HepG2 (cell line): Measurements from ENCODE around the gene C19orf47.

Experiments
- ARNT2 ChIP-seq: sonication (generic); formaldehyde crosslinking; IDR thresholded peaks from 2 replicates; pipeline ENCODE4 v1.8.0; 2022; ENCODE audit warnings: mild to moderate bottlenecking, low read depth, missing genetic modification reagents, moderate library complexity
- GZF1 ChIP-seq: sonication (generic); formaldehyde crosslinking; IDR thresholded peaks from 2 replicates; pipeline ENCODE4 v1.5.1; 2020; ENCODE audit warnings: mild to moderate bottlenecking, missing genetic modification reagents

DNA sequence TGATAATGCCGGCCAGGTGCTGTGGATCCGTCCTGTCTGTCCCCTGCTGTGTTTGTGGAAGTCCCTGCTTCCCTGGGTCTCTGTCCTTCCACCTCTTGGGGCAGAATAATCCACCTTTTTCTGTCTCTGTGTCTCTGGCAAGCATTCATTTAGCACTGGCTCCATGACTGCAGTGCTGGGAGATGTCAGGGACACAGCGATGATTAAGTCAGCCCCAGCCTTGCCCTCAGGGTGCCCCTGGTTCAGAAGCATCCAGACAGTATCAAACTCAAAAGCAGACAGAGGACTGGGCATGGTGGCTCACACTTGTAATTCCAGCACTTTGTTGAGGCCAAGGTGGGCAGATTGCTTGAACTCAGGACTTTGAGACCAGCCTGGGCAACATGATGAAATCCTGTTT, 40.3 kb upstream of the C19orf47 start:
- no peak for TF ChIP-seq GZF1 (CRISPR knock-in tag)
- TF ChIP-seq ARNT2 (CRISPR knock-in tag) = no peak
